Skeletal muscle tissue (tissue), 4 donors: Measurements from ENCODE around the gene IL17RC. TPM values are rescaled to one million over a fixed set of nuclear protein-coding genes. Genes with fewer than 3 reads are reported as not detected.
"Not testable (repeated sequence)": the region's sequence is repeated elsewhere in the genome, so short reads cannot be mapped to it uniquely, and the experiment has no call there.

ENCODE experiments used
- H3K27ac ChIP-seq: one replicate; pipeline ENCODE4 v1.7.0; 2013; ENCODE audit warnings: mild to moderate bottlenecking, low read depth, low read length, inconsistent platforms
- H3K27me3 ChIP-seq, 3 donors: one replicate each; pipeline ENCODE4 v1.7.0; 2013; ENCODE audit warnings: low read length in 3 of 3; ENCODE audit not compliant: control insufficient read depth in 3 of 3, insufficient read depth in 3 of 3
- H3K36me3 ChIP-seq, 3 donors: one replicate each; pipeline ENCODE4 v1.7.0; 2013; ENCODE audit warnings: low read length in 3 of 3; ENCODE audit not compliant: control insufficient read depth in 3 of 3, insufficient read depth in 3 of 3
- H3K4me1 ChIP-seq, 3 donors: one replicate each; pipeline ENCODE4 v1.7.0; 2013; ENCODE audit warnings: low read length in 3 of 3, mild to moderate bottlenecking in 3 of 3; ENCODE audit not compliant: control insufficient read depth in 3 of 3, insufficient read depth in 3 of 3
- H3K4me3 ChIP-seq, 3 donors: one replicate each; pipeline ENCODE4 v1.7.0; 2013; ENCODE audit warnings: low read length in 3 of 3
- H3K9ac ChIP-seq, 3 donors: one replicate each; pipeline ENCODE4 v1.7.0; 2013; ENCODE audit warnings: low read length in 3 of 3, mild to moderate bottlenecking in 3 of 3, moderate library complexity in 2 of 3, low read depth in 1 of 3
- H3K9me3 ChIP-seq, 3 donors: one replicate each; pipeline ENCODE4 v1.7.0; 2013; ENCODE audit warnings: low read length in 3 of 3; ENCODE audit not compliant: control insufficient read depth in 3 of 3
- total RNA-seq: library from RNA; depleted of rRNA; stranded (reverse); fragments of >200 nt; gene quantifications from one replicate; pipeline ENCODE4 v1.2.3, GENCODE V29; 2014
- donor health status: Osteomylitis.

The IL17RC gene
- total RNA-seq, 1 donor from 2014 or later: 12.5 TPM

- peaks cover 15 to 38% (median 24%) of the 10 kb centered on the region in 3 donors for H3K36me3 ChIP-seq
- H3K27me3 ChIP-seq: no peaks in the 10 kb centered on the region
- peak overlapping the region; percentile 96 for H3K27ac ChIP-seq
- H3K9me3 ChIP-seq: no peaks in the 10 kb centered on the region
- H3K4me1 ChIP-seq: peaks cover 18 to 32% (median 25%) of the 10 kb centered on the region in 3 donors
- H3K4me3 ChIP-seq: peak overlapping the region; percentile 84 to 91 (median 88)
- H3K9ac ChIP-seq: peak overlapping the region; percentile 68 to 97 (median 95)
These were observed 16.1 kb downstream of the IL17RC start for GRCh38 chr3:9932843-9933560.

- Histone ChIP-seq H3K4me1 (peaks cover 18 to 32% (median 25%) of the 10 kb centered on the region in 3 donors), H3K27ac (peak within 1 kb of the TSS; percentile 96), H3K9ac (peak within 1 kb of the TSS; percentile 93 to 97 (median 95)), H3K4me3 (peak within 1 kb of the TSS; percentile 84 to 91 (median 88)), H3K9me3 (no peaks in the 10 kb centered on the region), H3K36me3 (peaks cover 15 to 34% (median 27%) of the 10 kb centered on the region in 3 donors), H3K27me3 (no peaks in the 10 kb centered on the region)
These were observed 16.8 kb downstream of the IL17RC start, which contains the start of gene CRELD1 for GRCh38 chr3:9933561-9934234. CRELD1 (plus strand) TSS chr3:9933834; CDS start chr3:9934439, 605 bp downstream.

- H3K27me3 ChIP-seq: no peaks in the 10 kb centered on the region
- peaks cover 15 to 33% (median 27%) of the 10 kb centered on the region in 3 donors for H3K36me3 ChIP-seq
- H3K4me3 ChIP-seq: peak overlapping the region; percentile 84 to 91 (median 88)
- H3K27ac ChIP-seq: peak overlapping the region; percentile 96
- H3K9me3 ChIP-seq: no peaks in the 10 kb centered on the region
- H3K4me1 ChIP-seq: peaks cover 18 to 32% (median 25%) of the 10 kb centered on the region in 3 donors
- H3K9ac ChIP-seq: peak overlapping the region; percentile 93 to 97 (median 95)
These were observed 17.3 kb downstream of the IL17RC start for GRCh38 chr3:9934235-9934621.

GRCh38 chr3:9934993-9935392 lies 18.1 kb downstream of the IL17RC start:
- Histone ChIP-seq H3K4me1 (peaks cover 18 to 32% (median 25%) of the 10 kb centered on the region in 3 donors), H3K36me3 (peaks cover 11 to 27% (median 27%) of the 10 kb centered on the region in 3 donors), H3K27me3 (no peaks in the 10 kb centered on the region), H3K9ac (peak overlapping the region; percentile 14 to 97 (median 95)), H3K4me3 (peak overlapping the region in 2 of 3 donors; percentile 84 to 91), H3K9me3 (no peaks in the 10 kb centered on the region), H3K27ac (no peak overlapping the region)

- H3K4me1 ChIP-seq: peaks cover 18 to 32% (median 25%) of the 10 kb centered on the region in 3 donors
- no peaks in the 10 kb centered on the region for H3K9me3 ChIP-seq
- H3K4me3 ChIP-seq: no peak overlapping the region
- no peak overlapping the region for H3K9ac ChIP-seq
- H3K27ac ChIP-seq: no peak overlapping the region
- no peaks in the 10 kb centered on the region for H3K27me3 ChIP-seq
- H3K36me3 ChIP-seq: peaks cover 11 to 28% (median 23%) of the 10 kb centered on the region in 3 donors
These were observed 19.1 kb downstream of the IL17RC start for GRCh38 chr3:9935966-9936510.

GRCh38 chr3:9937486-9938238 lies 20.8 kb downstream of the IL17RC start:
- no peak overlapping the region for H3K27ac ChIP-seq
- H3K36me3 ChIP-seq: peaks cover 17 to 35% (median 32%) of the 10 kb centered on the region in 3 donors
- H3K9ac ChIP-seq: no peak overlapping the region
- no peaks in the 10 kb centered on the region for H3K9me3 ChIP-seq
- H3K4me3 ChIP-seq: no peak overlapping the region
- no peaks in the 10 kb centered on the region for H3K27me3 ChIP-seq
- H3K4me1 ChIP-seq: peaks cover 18 to 32% (median 22%) of the 10 kb centered on the region in 3 donors

GRCh38 chr3:9938966-9939365 lies 22.1 kb downstream of the IL17RC start:
- H3K27ac ChIP-seq: no peak overlapping the region
- no peaks in the 10 kb centered on the region for H3K9me3 ChIP-seq
- H3K9ac ChIP-seq: no peak overlapping the region
- no peak overlapping the region for H3K4me3 ChIP-seq
- H3K27me3 ChIP-seq: no peaks in the 10 kb centered on the region
- H3K36me3 ChIP-seq: peaks cover 26 to 46% (median 40%) of the 10 kb centered on the region in 3 donors
- peaks cover 17 to 27% (median 17%) of the 10 kb centered on the region in 3 donors for H3K4me1 ChIP-seq

GRCh38 chr3:9939906-9940305 lies 23.0 kb downstream of the IL17RC start:
- not testable (repeated sequence) for H3K27me3 ChIP-seq, H3K4me3 ChIP-seq, H3K9me3 ChIP-seq, H3K9ac ChIP-seq, H3K27ac ChIP-seq
- Histone ChIP-seq H3K4me1 (peaks cover 8 to 18% (median 8%) of the 10 kb centered on the region in 3 donors), H3K36me3 (peaks cover 30 to 46% (median 43%) of the 10 kb centered on the region in 3 donors)

- Histone ChIP-seq H3K9ac (no peak overlapping the region), H3K27me3 (no peaks in the 10 kb centered on the region), H3K9me3 (no peaks in the 10 kb centered on the region), H3K27ac (no peak overlapping the region), H3K4me3 (no peak overlapping the region), H3K36me3 (peaks cover 34 to 45% (median 37%) of the 10 kb centered on the region in 3 donors), H3K4me1 (peaks cover 0 to 10% (median 0%) of the 10 kb centered on the region in 3 donors)
These were observed 23.8 kb downstream of the IL17RC start for GRCh38 chr3:9940746-9941145.
